GM19328 (cell line): ENCODE data around the gene SALL3.
"Not testable (repeated sequence)": the region's sequence is repeated elsewhere in the genome, so short reads cannot be mapped to it uniquely, and the experiment has no call there.

ENCODE experiments used
- ATAC-seq: cut with Tn5 transposase; IDR thresholded peaks from one replicate; pipeline ENCODE4 v1.9.1; 2021; ENCODE audit warnings: mild to moderate bottlenecking, moderate library complexity; ENCODE audit not compliant: unreplicated experiment

SALL3 gene

DNA sequence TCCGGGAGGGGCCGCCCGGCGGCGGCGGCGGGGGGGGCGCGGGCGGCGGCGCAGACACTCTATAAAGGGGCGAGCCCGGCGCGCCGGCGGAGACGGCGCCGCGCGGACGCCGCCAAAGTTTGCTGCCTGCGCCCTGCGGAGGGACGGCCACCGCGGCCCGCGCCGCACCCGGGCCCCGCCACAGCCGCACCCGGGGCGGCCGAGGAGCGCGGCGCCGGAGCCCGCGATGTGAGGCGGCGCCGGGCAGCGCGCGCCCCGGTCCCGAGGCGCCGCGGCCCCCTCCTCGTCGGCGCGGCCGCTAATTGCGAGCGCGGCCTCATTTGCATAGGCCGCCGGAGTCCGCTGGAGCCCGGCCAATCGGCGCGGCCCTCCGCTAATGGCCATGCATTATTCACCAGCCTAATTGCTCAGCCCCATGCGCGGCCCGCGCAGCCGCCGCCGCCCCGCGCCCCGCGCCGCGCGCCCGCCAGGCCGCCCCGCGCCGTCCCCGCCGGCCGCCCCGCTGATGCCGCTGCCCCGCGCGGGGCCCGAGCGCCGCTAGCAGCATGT is at the start of gene SALL3:
SALL3 (plus strand) TSS at position 89 of the 549 bp plus-strand sequence; CDS start at position 546, 457 bp downstream.
- no peak for ATAC-seq

DNA sequence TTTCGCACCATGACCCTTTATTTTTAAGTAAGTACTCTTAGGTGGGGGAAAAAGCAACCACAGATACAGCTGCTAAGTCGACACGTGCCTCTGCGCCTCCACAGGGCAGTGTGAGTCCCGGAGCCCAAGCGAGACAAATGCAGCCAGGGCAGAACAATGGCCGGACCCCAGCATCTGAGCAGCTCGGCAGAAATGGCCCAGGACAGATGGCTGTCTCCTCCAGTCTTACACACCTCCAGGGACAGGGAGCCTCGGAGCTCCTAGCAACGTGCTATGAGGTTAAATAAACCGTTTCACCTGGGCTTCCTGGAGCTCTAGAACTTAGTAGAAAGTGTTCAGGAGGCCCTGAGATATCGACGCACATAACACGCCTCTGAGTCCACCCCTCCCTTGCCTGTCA is 47.3 kb upstream of the SALL3 start:
- no peak for ATAC-seq

DNA sequence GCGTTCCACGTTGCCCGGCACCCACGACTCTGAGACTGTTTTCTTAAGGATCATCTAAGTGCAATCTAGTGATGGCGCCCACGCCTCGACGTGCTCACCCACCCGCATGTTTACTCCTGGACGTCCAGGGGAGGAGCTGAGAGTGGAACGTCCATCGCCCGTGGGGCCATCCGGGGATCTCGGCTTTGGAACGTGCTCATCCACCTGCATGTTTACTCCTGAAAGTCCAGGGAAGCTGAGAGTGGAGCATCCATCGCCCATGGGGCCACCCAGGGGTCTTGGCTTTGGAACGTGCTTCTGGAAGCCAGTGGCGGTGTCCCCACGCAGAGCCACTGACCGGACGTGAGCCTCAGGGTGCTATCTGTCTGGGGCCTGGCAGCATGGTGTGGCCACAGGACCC is 45.6 kb upstream of the SALL3 start:
- no peak for ATAC-seq

DNA sequence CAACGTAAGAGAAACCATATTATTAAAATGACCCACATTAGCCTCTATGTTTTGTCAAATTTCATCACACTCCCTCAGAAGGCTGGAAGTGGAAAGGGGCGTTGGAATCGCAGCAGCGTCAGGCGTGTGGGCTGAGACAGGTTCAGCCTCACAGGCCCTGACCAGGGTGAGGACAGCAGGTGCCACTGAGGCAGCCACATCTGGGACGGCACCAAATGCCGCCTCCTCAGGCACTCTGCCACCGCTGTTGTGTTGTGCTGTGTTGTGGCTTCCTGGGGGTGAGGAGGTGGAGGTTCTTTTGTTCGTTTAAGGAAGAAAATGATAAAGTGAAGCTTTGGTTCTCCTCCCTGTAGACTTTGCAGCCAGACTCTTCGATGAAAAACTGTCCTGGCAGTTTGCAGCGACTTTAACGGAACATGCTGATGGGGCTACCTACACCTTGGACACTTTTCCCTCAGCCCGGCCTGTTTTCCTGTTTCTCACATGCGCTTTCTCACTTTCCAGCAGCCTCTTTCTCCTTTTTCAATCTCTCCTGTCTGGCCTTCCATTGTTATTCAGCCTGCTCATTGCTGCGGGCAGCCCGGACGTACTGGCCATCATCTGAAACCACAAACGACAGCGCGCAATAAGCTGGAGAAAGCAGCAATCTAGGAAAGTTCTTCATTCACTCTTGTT is 44.9 kb upstream of the SALL3 start:
- ATAC-seq, result no peak

DNA sequence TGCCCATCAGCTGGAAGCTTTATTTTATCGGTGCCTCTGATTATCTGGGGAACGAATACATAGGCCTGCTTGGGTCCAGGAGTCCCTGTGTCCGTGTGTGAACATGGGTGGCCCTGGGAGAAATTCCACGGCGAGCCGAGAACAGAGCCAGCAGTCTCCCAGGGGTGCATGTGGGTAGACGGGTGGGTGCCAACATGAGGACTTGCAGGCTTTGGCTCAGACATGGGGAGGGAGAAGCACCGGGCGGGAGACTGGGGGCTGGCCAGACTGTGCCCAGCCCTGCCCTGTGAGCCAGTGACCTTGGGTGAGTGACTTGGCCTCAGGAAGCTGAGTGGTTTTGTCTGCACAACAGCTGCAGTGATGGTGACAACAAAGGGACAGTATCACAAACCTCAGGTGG is 44.2 kb upstream of the SALL3 start:
- no peak for ATAC-seq

DNA sequence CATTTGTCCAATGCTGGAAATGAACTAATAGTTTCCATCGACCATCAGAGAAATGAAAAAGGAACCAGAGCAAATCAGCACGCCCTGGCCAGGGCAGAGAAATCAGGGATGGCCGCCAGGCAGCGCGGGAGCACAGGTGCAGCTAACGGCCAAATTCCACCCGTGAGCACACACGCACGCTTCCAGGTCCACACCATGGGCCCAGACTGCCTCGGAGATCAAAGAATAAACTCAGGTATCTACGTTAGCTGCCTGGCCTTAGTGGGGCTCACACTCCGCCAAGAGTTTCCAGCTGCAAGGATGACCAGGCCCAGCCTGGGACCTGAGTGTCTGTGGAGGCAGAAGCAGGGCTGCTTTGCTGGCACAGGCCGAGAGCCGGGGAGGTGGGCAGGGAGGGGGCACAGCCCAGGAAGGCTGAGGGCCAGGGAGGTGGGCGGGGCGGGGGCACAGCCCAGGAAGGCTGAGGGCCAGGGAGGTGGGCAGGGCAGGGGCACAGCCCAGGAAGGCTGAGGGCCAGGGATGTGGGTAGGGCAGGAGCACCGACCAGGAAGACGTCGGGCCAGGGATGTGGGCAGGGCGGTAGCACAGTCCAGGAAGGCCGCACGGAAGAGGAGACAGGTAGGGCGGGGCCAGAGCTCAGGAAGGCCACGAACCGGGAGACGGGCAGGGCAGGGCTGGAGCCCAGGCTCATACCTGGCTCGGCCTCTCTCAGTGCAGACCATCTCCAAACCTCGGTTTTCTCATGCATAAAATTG is 43.2 kb upstream of the SALL3 start:
- ATAC-seq, result no peak

DNA sequence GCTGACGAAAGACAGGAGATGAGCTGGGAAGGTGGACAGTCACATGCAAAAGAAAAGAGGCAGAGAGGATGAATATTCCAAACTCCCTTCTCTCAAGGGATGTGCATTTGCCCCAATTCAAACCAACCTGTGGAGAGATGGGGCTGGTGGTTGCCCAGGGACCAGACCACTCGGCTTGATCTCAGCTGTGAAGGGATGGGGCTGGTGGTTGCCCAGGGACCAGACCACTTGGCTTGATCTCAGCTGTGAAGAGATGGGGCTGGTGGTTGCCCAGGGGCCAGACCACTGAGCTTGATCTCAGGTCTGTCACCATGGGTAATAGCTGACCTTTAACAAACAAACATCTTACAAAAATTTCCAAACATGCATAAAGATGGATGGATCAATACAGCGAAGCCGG is 42.5 kb upstream of the SALL3 start:
- ATAC-seq, result no peak

DNA sequence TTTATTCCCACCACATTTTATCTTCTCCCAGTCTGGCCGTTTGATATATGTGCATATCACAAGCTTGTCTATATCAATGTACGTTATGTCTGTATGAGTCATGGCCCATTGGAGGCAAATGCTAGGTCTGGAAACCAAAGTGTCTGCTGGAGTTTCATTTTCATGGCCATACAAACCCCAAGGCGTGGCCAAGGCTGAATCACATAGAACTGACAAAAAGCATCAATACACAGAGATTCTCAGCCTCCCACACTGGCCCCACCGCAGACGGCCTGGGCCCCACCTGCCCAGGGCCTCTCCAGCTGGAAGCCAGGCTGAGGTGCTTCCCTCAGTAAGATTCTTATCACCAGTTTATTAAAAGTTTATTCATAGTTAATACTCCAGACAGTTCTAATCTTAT is 40.5 kb upstream of the SALL3 start:
- ATAC-seq, result no peak

DNA sequence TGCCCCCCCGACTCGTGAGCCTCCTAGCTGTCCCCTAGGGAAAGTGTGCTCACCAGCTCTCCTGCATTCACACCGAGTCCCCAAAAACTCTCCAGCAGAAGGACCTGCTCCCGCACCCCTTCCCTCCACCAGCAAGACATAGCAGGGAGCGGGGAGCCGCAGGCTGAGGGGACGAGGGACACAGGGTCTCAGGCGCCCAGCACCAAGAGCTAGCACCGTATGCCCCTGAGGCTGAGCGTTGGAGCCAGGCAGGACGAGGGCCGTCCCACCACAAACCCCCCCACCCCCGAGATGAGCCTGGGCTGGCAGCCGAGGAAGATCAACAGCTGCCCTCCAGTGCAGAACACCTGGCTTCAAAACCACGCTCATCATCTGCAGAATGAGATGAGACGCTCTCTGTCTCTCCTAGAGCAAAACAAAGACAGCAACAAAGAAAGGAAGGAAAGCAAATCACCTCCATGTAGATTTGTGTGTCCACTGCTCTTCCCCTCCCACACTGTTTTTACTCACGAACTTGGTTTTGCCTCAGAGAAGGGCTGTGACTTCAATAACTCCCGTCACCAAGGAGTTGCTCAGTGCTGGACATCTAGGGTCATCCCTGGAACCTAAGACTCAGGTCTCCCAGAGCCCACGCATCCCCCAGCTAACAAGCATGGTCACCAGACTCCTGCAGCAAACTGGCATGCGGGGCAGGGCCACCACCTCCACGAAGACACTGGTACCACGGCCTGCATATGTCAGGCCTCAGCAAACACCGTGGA is 39.7 kb upstream of the SALL3 start:
- ATAC-seq, result no peak

DNA sequence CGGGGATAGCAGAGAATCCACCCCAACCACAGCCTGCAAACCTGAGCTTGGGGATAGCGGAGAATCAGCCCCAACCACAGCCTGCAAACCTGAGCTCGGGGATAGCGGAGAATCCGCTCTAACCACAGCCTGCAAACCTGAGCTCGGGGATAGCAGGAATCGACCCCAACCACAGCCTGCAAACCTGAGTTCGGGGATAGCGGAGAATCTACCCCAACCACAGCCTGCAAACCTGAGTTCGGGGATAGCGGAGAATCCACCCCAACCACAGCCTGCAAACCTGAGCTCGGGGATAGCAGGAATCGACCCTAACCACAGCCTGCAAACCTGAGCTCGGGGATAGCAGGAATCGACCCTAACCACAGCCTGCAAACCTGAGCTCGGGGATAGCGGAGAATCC is 37.4 kb upstream of the SALL3 start:
- ATAC-seq, result not testable (repeated sequence)

DNA sequence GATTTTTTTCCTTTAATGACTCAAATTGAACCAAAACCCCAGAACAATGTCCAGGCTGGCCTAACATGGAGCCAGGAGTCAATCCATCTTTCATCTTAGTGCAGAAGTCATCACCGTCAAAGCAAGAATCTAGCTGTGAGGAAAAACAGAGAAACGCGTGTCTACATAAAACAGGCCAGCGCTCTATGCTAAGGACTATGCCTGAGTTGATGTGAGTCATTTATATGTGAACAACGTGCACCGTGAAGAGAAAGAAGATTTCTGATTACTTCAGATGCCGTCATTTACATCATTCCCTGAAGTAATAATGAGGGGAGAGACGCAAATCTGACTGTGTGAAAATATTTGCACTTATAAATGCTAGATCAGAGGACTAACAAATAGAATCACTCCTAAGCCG is 34.0 kb upstream of the SALL3 start:
- no peak for ATAC-seq

DNA sequence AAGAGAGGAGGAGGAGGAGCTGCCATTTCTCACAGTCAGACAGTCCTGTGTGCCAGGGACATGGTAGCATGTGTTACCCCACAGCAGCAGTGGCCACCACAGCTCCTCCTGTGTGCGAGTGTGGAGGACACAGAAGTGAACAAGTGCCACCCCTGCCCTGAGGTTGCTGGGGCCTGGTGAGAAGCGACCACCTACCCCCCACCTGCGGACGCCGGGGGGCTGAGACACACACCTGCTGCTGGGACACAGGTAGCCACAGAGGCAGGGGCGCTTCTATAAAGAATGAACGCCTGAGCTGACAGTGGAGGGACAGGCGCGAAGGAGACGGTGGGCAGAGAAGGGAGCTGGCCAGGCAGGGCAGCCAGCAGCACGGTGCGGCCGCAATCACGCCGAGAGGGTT is 32.3 kb upstream of the SALL3 start:
- no peak for ATAC-seq

DNA sequence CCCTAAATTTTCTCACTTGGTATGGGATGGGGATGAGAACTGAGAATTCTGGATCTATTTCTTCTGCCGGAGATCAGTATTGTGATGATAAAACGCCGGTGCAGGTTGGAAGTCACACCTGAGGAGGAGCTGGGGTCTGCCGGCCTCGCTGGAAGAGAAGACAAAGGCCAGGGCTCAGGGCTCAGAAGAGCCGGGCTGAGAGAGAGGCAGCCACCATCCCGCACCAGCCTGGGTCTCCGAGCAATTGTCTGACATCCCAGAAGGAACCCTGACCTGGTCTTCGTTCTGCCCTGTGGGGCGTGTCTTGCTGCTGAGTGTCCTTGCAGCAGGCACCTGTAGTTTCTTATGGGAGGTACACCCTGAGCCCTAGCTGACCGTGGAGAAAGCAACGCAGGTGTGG is 31.4 kb upstream of the SALL3 start:
- ATAC-seq, result no peak

DNA sequence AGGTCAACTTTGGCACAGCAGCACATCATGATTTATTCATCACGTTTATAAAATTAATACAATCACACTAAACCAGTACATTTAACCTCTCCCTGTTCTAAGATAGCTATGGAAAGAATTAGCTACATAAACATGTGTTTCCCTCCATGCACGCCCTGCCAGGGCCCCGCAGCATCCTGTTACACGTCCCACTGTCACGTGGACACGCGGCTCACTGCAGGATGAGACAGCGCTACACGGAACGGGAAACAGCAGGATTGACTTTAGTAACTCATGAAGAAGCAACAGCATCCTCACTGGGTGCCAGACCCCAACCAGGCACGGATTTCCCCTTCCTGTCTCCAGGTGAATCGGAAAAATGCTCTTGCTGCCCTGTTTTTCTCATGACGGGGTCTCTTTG is 30.9 kb upstream of the SALL3 start:
- no peak for ATAC-seq

DNA sequence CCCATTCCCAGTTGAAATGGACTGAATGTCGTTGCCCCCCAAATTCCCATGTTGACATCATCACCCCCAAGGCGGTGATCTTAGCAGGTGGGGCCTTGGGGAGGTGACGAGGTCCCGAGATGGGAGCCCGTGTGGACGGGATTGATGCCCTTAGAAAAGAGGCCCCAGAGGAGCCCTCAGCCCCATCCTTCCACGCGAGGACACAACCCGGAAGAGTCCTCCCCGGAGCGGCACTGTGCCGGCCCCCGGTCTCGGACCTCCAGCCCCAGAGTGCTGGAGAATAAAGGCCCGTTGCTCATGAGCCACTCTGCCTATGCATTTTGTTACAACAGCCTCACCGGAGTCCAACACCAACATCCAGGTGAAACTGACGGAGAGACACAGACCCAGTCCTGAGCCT is 30.4 kb upstream of the SALL3 start:
- ATAC-seq, result no peak

DNA sequence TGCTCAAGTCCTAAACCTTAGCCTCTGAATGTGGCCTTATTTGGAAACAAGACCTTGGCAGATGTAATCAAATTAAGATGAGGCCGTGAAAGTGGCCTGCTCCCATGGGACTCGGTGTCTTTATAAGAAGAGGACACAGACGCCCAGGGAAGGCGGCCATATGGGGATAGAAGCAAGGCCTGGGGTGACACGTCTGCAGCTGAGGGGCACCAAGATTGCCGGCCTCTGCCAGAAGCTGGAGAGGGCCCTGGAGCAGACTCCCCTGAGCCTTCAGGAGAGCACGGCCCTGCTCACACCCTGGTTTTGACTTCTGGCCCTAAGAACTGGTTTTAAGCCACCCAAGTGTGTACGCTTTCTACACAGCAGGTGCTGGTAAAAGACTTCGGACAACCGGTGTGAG is 29.2 kb upstream of the SALL3 start:
- ATAC-seq, result no peak

DNA sequence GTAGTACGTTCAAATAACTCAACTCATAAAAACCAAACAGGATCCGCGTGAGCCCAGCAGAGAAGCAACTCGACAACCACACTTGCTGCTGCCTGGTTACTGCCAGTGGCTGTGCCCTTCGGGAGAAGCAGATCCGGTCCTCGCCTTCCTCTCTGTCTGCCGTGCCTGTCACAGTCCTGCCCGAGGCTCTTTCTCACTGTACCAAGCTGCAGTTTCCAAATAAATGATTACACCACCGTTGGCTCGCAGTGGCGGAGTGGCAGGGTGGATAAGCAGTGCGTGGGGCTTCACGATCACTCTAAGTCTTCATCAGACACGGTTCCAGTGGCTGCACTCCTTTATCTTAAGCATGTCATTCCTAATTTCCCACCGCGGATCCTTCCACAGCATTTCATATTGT is 26.1 kb upstream of the SALL3 start:
- no peak for ATAC-seq

DNA sequence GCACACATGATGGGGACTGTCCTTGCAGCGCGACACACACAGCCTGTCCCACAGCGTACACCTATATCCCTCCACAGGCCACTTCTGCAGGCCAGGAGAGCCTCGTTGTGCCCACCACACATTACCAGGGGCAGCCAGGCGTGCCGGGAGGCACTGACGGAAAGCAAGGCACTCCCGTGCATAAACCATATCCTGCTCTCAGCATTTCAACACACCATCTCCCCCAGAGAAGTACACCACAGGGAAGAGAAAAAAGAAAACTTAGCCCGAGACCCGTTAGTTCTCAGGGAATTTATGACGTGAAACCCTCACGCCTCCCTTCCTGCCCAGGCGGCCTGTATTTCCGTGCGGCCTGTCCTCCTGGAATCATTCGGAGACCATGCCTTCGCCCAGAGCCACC is 24.6 kb upstream of the SALL3 start:
- no peak for ATAC-seq

DNA sequence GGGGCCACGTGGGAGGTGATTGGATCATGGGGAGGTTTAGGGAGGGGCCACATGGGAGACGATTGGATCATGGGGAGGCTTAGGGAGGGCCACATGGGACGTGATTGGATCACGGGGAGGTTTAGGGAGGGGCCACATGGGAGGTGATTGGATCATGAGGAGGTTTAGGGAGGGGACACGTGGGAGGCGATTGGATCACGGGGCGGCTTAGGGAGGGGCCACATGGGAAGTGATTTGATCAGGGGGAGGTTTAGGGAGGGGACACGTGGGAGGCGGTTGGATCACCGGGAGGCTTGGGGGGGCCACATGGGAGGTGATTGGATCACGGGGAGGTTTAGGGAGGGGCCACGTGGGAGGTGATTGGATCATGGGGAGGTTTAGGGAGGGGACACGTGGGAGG is 22.5 kb upstream of the SALL3 start:
- ATAC-seq, result no peak

DNA sequence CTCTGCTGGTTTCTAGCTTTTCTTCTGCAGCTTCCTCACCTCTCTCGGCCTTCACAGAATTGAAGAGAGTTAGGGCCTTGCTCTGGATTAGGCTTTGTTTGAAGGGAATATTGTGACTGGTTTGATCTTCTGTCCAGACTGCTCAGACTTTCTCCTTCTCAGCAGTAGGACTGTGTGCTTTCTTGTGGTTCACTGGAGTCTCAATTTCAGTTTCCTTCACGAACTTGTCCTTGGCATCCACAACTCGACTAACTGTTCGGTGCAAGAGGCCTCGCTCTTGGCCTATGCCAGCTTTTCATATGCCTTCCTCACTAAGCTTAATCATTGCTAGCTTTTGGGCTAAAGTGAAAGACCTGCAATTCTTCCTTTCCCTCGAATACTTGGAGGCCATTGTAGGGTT is 18.9 kb upstream of the SALL3 start:
- ATAC-seq, result no peak

DNA sequence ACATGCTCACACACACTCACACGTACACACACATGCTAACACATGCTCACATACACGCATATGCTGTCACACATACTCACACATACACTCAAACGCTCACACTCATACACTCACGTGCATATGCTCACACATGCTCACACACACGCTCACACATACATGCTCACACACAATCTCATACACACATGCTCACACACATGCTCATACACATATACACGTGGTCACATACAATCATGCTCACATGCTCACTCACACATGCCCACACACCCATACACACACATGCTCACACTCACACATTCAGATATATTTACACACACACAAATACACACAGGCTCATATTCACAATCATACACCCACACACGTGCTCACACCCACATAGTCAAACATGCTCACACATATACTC is 17.5 kb upstream of the SALL3 start:
- ATAC-seq, result no peak

DNA sequence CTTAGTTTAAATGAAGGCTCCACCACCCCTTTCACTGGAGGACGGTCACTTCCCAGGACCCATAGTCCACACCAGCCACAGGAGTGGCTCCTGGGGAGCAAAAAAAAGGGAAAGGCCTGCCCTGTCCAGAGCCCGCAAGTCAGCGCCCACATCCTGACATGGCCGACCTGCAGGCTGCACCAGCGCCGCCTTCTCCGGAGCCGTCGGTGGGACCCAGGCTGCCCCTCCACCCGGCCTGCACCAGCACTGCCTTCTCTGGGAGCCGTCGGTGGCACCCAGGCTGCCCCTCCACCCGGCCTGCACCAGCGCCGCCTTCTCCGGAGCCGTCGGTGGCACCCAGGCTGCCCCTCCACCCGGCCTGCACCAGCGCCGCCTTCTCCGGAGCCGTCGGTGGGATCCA is 14.9 kb upstream of the SALL3 start:
- not testable (repeated sequence) for ATAC-seq
